NCI-H345 (cell line): Measurements from ENCODE around the gene TRIM46.
"Not testable (repeated sequence)": the region's sequence is repeated elsewhere in the genome, so short reads cannot be mapped to it uniquely, and the experiment has no call there.

Experiments
- DNase-seq: peaks from one replicate; lab custom pipeline; 2025; lab: John Stamatoyannopoulos, UW

The TRIM46 gene

GRCh38 chr1:155186067-155186793 is 12.6 kb downstream of the TRIM46 start:
- DNase-seq, result no peak

DNA sequence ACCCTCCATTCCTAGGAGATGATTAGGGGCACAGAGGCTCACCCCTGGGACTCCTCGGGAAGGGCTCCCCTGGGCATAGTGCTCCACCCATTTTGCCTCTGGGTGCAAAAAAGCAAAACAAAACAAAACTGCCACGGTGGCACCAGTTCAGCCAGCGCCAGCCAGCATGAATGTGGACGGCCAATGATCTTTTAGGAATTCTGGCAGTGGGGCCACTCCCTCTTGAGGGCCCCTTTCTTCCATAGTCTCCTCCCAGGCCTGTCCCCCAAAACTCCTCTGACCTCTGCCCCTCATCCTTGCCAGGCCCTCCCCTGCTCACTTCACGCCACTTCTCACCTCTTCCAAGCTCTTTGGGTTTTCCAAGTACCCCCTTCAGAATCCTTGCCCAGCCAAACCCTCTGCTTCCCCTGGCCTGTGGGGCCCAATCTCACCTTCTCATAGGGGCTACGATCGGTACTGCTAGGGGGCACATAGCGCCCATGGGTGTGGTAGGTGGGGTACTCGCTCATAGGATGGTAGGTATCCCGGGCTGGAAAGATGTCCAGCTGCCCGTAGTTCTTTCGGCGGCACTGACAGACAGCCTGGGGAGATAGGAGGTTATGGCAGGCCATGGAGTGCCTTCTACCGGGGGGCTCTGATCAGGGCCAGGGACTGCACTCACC is 13.3 kb downstream of the TRIM46 start:
- no peak for DNase-seq

GRCh38 chr1:155187456-155187891 is 13.8 kb downstream of the TRIM46 start:
- no peak for DNase-seq

GRCh38 chr1:155188268-155188667 is 14.6 kb downstream of the TRIM46 start:
- no peak for DNase-seq

DNA sequence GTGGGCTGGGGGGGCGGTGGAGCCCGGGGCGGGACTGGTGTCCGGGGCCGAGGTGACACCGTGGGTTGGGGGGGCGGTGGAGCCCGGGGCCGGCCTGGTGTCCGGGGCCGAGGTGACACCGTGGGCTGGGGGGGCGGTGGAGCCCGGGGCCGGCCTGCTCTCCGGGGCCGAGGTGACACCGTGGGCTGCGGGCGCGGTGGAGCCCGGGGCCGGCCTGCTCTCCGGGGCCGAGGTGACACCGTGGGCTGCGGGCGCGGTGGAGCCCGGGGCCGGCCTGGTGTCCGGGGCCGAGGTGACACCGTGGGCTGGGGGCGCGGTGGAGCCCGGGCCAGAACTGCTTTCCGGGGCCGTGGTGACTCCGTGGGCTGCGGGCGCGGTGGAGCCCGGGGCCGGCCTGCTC is 16.3 kb downstream of the TRIM46 start:
- not testable (repeated sequence) for DNase-seq

DNA sequence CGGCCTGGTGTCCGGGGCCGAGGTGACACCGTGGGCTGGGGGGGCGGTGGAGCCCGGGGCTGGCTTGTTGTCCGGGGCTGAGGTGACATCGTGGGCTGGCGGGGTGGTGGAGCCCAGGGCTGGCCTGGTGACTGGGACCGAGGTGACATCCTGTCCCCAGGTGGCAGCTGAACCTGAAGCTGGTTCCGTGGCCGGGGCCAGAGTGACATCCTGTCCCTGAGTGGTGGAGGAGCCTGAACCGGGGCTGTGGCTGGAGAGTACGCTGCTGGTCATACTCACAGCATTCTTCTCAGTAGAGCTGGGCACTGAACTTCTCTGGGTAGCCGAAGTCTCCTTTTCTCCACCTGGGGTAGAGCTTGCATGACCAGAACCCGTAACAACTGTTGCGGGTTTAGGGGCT is 18.3 kb downstream of the TRIM46 start:
- no peak for DNase-seq

DNA sequence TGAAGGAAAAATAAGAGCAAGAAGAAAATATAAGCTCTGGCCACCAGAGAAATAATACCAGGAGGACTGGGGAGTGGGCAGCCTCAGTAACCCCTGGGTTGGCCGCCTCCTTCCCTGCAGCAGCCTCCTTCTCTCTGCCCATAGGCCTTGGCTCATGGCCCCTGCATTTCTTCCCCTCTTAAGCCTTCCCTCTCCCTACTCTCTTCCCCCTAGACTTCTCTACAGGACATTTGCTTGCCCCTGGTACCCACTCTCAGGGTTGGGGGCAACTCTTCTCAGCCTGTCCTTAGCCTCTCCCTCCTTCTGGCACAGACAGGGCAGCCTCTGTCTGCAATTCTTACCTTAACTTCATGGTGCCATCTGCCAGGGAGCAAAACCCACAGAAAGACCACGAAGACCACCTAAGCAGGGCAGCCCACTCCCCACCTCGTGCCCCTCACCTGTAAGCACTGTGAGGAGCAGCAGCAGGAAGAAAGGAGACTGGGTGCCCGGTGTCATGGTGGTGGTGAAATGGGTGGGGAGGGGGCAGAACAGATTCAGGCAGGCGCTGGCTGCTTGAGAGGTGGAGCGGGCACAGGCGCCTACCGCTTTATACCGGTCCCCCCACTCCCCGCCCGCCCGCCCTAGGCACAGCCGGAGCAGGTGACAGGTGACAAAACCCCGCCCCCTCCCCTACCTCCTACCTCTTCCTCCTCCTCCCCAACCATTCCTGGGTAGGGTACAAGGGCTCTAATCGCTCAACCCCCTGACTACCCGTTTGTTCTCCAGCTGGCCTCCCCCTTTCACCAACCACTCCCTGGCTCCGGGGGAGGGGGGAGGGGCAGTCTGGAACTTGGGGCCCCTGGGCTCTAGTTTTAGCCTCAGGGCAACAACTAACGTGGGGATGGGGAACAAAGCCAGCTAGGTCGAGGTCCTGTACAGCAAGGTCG is 19.0 kb downstream of the TRIM46 start:
- DNase-seq, result peak; percentile 90

GRCh38 chr1:155193275-155193990 is 19.8 kb downstream of the TRIM46 start:
- peak; percentile 94 for DNase-seq

- DNase-seq, result not testable (repeated sequence)
These were observed 20.3 kb downstream of the TRIM46 start for GRCh38 chr1:155193991-155194240.

DNA sequence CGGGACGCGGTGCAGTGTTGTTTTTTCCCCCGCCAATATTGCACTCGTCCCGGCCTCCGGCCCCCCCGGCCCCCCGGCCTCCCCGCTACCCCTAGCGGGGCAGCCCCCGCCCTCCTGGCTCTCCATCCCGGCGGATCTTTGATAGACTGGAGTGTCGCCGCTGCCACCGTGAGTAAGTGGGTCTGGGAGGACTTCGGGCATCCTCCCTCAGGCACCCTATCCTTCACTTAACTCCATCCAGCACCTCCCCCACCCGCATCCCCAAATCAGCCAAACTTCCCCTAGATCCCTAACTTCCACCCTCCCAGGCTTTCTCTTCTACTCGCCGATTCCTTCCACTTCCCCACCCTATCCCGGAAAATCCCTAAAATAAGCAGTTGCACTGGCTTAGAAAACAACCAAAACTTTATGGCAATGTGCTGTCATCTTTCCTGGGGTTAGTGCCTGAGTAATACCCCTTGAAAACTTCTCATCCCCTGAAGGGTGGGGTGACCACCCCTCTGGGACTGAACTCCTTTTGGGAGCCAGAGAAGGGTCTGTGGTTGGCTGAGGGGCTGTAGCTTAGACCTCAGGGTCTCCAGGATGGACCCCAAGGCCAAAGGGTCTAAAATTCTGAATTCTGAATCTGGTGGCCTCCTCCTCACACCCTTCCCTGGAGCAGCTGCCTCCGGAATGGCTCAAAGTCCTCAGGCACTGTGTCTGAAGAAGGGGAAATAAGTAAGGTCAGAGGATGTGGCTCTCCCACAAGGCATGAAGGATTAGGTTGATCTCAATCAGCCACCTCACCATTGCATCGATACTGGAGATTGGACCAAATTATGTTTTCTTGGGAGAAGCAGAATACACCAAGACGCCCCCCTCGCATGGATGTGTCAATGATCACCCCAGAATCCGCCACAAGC is 21.8 kb downstream of the TRIM46 start:
- DNase-seq, result peak; percentile 62

DNA sequence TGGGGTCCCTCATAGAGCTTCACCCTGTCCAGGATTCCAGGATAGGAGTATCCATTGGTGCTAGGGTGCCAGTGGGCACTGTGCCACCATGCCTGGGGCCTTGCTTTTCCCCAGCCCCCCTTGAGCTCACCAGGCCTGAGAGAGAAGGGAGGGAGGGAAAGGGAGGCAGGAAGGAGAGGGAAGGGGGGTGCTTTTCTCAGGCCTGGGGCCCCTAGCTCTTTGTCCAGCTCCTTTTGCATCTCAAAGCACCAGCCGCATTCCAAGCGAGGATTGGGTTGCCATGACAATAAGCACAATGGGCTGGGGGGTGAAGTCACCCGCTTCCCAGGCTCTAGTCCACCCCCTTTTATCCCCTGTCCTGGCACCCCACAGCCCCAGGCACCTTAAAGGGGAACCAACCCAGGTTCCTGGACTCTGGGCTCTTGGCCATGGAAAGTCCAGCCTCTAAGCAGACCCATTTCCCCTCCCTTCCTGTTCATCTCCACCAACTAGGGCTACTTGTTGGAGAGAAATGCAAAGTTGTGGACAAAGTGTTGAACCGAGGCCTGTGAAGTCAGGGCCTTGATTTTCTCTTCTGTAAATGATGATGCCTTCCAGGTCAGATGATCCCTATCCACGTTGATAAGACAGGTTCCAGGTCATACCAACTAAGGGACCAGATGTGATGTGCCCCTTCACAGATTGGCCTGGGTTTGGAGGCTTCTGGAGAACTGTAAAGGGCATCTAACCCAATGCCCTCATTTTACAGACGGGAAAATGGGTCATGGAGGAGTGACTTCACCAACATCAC is 22.6 kb downstream of the TRIM46 start:
- no peak for DNase-seq

DNA sequence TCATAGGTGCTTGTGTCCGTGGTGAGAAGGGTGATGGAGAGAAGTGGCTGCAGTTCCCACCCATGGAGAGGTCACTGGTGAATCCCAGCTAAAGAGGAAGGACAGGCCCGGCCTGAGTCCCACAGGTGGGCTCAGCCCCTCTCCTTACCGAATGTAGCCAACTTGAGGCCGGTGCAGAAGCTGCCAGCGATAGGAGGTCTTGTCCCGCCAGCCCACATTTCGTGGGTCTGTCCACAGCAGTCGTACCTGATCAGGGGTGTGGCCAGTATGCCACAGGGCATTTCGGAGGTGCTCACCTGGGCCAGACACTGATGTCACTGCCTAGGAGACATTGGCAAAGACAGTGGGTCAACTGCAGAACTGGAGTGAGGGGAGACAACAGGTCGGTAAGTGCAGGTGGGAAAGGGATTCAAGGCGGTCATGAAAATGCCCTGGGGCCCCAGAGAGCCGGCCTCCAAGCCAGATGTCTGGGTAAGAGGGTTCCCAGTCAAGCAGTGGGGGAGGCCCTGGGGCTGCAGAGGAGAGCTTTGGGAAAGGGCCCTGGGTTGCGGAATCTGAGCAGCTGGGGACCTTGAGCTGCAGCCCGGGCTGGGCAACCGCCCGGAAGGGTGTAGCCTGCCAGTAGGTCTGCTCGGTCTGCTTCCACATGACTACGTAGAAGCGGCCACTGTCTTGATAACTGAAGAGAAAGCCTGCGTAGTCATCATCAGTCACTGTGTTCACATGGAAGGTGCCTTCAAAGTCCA is 23.4 kb downstream of the TRIM46 start:
- DNase-seq, result no peak

- no peak for DNase-seq
These were observed 24.4 kb downstream of the TRIM46 start for GRCh38 chr1:155197901-155198546.

- no peak for DNase-seq
These were observed 24.9 kb downstream of the TRIM46 start for GRCh38 chr1:155198547-155198906.

GRCh38 chr1:155199792-155200191 is 26.1 kb downstream of the TRIM46 start:
- no peak for DNase-seq

GRCh38 chr1:155200920-155201319 is 27.3 kb downstream of the TRIM46 start:
- DNase-seq, result no peak

- DNase-seq, result no peak
These were observed 28.5 kb downstream of the TRIM46 start for GRCh38 chr1:155202198-155202597.

DNA sequence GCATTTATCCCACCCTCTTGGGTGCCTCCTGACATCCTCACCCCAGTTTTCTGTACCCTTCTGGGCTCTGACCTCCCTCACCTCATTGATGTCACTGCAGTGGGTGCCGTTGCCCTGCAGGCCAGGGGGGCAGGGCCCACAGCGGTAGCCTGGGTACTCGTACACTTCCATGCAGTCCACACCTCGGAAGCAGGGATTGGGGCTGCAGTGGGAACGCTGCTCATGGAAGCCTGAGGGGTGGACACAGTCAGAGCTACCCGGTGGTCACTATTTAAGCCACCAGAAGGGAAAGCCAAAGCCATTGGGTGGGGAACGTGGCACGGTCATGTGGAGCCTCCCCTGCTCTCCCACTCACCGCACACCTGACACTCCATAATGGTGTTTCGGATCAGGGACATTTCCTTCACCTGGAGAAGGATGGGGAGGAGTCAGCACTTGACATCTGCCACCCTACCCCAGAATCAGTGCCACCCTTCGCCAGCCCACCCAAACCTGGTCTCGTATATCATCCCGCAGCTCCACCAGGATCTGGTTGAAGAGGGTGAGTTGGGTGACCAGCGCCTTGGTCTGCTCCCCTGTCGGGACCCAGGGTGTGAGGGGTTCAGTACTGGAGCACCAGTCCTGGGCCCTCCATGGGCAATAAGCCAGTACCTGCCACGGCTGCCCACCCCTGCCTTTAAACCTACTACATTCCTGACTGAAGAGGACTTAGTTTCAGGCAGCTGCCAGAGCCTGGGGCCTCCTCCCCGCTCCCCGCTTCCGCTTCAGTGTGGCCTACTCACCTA is 29.3 kb downstream of the TRIM46 start:
- no peak for DNase-seq
